ENCODE measurements around the gene BARX1.
"Not testable (repeated sequence)": the region's sequence is repeated elsewhere in the genome, so short reads cannot be mapped to it uniquely, and the experiment has no call there.

The BARX1 gene, protein sequence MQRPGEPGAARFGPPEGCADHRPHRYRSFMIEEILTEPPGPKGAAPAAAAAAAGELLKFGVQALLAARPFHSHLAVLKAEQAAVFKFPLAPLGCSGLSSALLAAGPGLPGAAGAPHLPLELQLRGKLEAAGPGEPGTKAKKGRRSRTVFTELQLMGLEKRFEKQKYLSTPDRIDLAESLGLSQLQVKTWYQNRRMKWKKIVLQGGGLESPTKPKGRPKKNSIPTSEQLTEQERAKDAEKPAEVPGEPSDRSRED

DNA sequence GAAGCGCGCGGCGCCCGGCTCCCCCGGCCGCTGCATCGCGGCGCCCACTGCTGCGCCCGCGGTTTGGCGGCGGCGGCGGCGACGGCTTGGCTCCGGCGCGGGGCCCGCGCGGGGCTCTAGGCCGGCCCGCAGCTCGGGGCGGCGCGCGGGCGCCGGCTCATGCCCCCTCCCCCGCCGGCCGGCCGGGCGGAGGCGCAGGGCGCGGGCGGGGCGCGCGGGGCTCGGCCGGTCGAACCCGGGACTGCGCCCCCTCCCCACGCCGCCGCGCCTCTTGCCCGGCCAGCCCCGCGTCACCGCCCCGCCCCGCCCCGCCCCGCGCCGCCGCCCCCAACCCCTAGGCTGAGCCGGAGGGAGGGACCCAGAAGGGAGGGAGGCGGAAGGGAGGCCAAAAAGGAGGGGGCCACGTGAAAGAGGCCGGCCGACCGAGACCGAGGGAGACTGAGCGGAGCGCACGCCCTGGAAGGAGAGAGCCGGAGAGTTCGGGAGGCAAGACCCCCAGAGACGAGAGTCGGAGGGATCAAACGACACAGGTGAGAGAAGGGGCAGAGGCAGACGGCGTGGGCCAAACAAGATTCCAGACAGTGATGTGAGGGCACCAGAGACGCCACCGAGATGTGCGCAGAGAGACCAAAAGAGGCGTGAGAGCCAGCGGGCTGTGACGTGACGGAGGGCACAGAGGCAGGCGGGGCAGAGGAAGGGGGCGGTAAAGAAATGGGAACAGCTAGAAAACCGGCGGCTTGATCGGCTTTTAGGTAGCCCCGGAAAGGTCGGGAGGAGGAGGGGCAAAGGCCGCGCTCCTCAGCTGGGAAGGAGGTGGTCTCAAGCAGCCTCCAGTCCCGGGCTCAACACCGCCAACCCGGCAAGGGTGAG lies at the start of gene BARX1:
TSS of gene BARX1 (minus strand) at position 245 of the 870 bp plus-strand sequence. CDS start at position 36, 209 bp downstream.
- DNase-seq = peak in 1 of 2 experiments; percentile 19

GRCh38 chr9:94002316-94003140 lies 47.4 kb upstream of the BARX1 start:
- DNase-seq = no peak

DNA sequence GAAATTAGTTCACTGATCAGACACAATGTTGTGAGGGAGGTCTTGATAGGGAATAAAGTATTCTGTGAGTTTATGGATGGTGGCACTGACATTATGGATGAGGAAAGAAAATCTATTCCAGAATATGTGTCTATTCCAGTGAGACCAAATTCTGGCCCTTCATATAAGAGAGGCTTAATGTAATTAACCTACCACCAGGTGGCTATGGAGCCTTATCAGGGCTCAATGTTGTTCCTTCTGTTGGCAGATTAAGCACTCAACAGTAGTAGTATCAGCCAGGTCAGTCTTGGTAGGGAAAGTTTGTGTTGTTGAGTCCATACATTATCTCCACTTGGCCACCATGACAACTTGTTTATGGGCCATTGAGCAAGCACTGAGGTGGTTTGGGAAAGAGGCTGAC lies 41.7 kb upstream of the BARX1 start:
- DNase-seq = no peak

- DNase-seq = no peak
These were observed 41.2 kb upstream of the BARX1 start for GRCh38 chr9:93996367-93996766.

GRCh38 chr9:93994545-93994944 lies 39.4 kb upstream of the BARX1 start:
- DNase-seq = no peak

GRCh38 chr9:93994132-93994531 lies 39.0 kb upstream of the BARX1 start:
- no peak for DNase-seq

GRCh38 chr9:93992830-93993229 lies 37.7 kb upstream of the BARX1 start:
- no peak for DNase-seq

- DNase-seq = no peak
These were observed 35.3 kb upstream of the BARX1 start for GRCh38 chr9:93990448-93990847.

DNA sequence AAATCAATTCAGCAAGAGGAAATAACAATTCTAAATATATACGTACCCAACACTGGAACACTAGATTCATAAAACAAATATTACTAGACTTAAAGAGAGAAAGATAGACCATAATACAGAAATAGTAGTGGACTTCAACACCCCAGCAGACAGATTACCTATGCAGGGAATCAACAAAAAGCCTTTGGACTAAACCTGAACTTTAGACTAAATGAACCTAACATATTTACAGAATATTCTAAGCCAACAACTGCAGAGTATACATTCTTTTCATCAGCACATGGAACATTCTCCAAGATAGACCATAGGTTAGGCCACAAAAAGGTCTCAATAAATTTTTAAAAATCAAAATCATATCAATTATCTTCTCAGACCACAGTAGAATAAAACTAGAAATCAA lies 32.9 kb upstream of the BARX1 start:
- no peak for DNase-seq

DNA sequence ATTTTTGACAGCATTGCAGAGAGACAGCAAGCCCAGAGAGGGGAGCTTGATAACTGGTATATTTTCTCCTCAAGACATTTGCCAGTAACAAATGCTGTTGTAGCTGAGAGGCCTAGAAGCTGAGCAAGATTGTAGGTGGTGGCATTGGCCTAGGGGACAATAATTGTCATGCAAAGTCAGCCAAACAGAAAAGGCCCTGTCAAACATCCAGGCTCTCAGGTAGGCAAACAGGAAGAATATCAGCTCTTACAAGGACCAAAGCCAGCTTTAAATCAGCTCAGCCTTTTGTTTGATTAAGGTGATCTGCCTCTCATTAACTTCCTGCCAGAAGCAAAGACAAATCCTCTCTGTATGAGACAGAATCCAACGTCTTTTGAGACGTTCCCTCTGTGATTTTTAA lies 29.7 kb upstream of the BARX1 start:
- no peak for DNase-seq

DNA sequence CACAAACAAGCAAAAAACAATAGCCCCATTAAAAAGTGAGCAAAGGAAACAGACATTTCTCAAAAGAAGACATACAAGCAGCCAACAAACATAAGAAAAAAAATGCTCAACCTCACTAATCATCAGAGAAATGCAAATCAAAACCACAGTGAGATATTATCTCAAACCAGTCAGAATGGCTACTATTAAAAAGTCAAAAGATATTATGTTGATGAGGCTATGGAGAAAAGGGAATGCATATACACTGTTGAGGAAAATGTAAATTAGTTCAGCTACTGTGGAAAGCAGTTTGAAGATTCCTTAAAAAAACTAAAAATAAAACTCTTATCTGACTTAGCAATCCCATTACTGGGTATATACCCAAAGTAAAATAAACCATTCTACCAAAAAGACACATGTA lies 28.7 kb upstream of the BARX1 start:
- DNase-seq = no peak

- no peak for DNase-seq
These were observed 24.6 kb upstream of the BARX1 start for GRCh38 chr9:93979721-93980120.

DNA sequence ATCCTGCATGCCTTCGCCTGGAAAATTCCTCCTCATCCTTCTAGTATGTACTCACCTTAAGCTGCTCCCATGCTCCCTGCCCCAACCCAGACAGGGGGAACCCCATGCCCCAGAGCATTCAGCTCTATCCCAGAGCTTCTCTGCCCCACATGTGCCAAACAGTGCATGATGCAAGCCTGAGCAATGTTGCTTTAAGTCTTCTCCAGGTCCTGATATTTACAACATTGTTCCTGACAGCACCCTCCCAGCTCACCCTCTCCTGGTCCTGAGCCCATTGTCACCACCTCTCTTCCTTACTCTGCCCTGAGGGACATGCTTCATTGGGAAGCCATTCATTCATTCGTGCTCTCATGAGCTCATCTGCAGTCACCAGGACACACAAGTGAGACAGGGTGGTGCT lies 23.4 kb upstream of the BARX1 start:
- no peak for DNase-seq

GRCh38 chr9:93976973-93977372 lies 21.8 kb upstream of the BARX1 start:
- DNase-seq = no peak

- no peak for DNase-seq
These were observed 20.9 kb upstream of the BARX1 start for GRCh38 chr9:93976081-93976480.

DNA sequence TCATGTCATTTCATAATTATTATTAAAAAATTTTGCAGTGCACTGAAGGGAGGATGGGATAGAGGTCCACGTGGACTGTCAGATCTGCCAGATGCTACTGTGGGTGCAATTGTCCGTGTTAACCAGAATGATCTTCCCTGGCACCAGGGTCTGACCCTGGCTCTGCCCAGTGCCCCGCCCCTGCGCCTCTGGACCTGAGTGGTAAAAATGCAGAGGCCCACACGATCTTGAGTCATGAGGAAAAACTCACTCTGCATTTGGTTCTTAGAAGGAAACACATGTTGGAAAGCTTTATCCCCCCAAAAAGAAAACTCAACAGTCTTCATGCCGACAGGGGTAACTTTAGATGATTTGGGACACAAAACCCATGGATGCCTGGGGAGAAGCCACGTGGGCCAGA lies 20.1 kb upstream of the BARX1 start:
- DNase-seq = no peak

GRCh38 chr9:93974151-93974550 lies 19.0 kb upstream of the BARX1 start:
- no peak for DNase-seq

DNA sequence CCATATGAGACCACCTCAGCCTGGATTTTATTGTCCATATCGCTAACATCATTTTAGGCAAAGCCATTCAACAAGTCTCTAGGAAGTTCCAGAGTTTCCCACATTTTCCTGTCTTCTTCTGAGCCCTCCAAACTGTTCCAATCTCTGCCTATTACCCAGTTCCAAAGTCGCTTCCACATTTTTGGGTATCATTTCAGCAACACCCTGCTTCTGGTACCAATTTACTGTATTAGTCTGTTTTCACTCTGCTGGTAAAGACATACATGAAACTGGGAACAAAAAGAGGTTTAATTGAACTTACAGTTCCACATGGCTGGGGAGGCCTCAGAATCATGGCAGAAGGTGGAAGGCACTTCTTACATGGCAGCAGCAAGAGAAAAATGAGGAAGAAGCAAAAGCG lies 17.5 kb upstream of the BARX1 start:
- not testable (repeated sequence) for DNase-seq

DNA sequence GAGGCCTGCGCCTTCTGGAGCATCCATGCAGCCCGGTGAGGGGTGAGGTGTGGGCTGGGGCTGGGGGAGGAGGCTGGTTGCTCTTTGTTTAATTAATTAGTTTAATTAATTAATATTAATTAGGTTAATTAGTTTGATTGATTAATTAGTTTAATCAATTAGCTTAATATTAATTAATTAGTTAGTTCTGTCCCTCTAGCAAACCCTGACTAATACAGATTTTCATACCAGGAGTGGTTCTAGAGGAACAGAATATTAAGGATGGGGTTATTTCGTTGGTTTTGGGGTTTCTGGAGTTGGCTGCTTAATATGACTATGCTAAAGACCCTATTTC lies 14.1 kb upstream of the BARX1 start:
- DNase-seq = no peak

- DNase-seq = no peak
These were observed 13.5 kb upstream of the BARX1 start for GRCh38 chr9:93968451-93969327.

- no peak for DNase-seq
These were observed 12.1 kb upstream of the BARX1 start for GRCh38 chr9:93967020-93967803.
